ENCODE results near the gene FBLIM1.

GRCh38 chr1:15739259-15739658 is 19.3 kb upstream of the FBLIM1 start:
- TF ChIP-seq CTCF (IDR thresholded peaks at IDR 0.05; ENCODE audit: low read depth, low read length, poor library complexity, severe bottlenecking) = no peak
- TF ChIP-seq EZH2phosphoT487 (IDR thresholded peaks at IDR 0.05; ENCODE audit: borderline replicate concordance, low read length) = no peak
